SK-N-SH treated with all-trans-retinoic acid at 6 μM for 48 hours (cell line): Measurements from ENCODE around the gene PLEKHA1.

Source experiments
- ATAC-seq: fragments of 200-7000 bp; cut with Tn5 transposase; 3 replicates; pipeline ENCODE4 v1.9.1; 2020; ENCODE audit warnings: mild to moderate bottlenecking, moderate library complexity
- BACH2 ChIP-seq: fragments of 250-450 bp; sonication (Bioruptor Pico); IDR thresholded peaks from 2 replicates; pipeline ENCODE4 v1.9.0; 2021; ENCODE audit warnings: mild to moderate bottlenecking, borderline replicate concordance
- OSR1 ChIP-seq: fragments of 250-450 bp; sonication (Bioruptor Pico); IDR thresholded peaks from 2 replicates; pipeline ENCODE4 v1.8.0; 2022; ENCODE audit warnings: moderate library complexity, mild to moderate bottlenecking, inconsistent platforms
- PPARA ChIP-seq: fragments of 250-450 bp; sonication (Bioruptor Pico); IDR thresholded peaks from 2 replicates; pipeline ENCODE4 v1.5.0; 2020; ENCODE audit warnings: mild to moderate bottlenecking, borderline replicate concordance
- RARB ChIP-seq: fragments of 250-450 bp; sonication (Bioruptor Pico); IDR thresholded peaks from 2 replicates; pipeline ENCODE4 v1.8.0; 2021; ENCODE audit warnings: mild to moderate bottlenecking, moderate library complexity
- SNAI2 ChIP-seq: fragments of 250-450 bp; sonication (Bioruptor Pico); IDR thresholded peaks from 2 replicates; pipeline ENCODE4 v1.5.0; 2020; ENCODE audit warnings: mild to moderate bottlenecking, moderate library complexity
- TCF4 ChIP-seq: fragments of 250-450 bp; sonication (Bioruptor Pico); IDR thresholded peaks from 2 replicates; pipeline ENCODE4 v1.8.0; 2021; ENCODE audit warnings: mild to moderate bottlenecking, moderate library complexity, borderline replicate concordance
- ZFP30 ChIP-seq: fragments of 450-650 bp; formaldehyde crosslinking; IDR thresholded peaks from 2 replicates; pipeline ENCODE4 v1.5.0; 2022; ENCODE audit warnings: mild to moderate bottlenecking, moderate library complexity
- ZNF8 ChIP-seq: fragments of 450-650 bp; formaldehyde crosslinking; IDR thresholded peaks from 2 replicates; pipeline ENCODE4 v1.5.0; 2020; ENCODE audit warnings: mild to moderate bottlenecking, moderate library complexity
- TF ChIP-seq, protein P1 (sequence below): fragments of 250-450 bp; sonication (Bioruptor Pico); IDR thresholded peaks from 2 replicates; pipeline ENCODE4 v1.5.0; 2020; ENCODE audit warnings: mild to moderate bottlenecking, moderate library complexity
- TF ChIP-seq, protein P2 (sequence below): fragments of 250-450 bp; sonication (Bioruptor Pico); IDR thresholded peaks from 2 replicates; pipeline ENCODE4 v1.8.0; 2021; ENCODE audit warnings: low read depth, mild to moderate bottlenecking, moderate library complexity, borderline replicate concordance

Gene PLEKHA1

DNA sequence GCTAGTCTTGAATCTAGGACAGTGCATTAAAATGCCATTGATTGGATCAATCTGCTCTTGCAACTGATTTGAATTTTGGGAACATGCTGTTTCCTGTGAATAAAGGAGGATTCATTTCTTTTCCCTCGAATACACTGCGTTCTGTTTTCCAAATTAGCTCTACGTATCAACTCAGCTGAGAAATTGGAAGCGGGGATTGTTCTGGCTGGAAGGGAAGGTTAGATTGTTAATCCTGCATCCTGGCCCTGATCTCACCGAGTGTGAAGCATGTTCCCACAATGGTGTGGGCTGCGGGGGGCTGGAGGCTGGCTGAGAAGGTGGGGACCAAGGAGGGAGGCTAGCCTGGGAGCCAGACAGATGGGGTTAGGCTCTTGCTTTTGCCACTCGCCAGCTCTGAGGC, 104.5 kb downstream of the PLEKHA1 start:
- no peak for ATAC-seq
- TF ChIP-seq, protein P1, sequence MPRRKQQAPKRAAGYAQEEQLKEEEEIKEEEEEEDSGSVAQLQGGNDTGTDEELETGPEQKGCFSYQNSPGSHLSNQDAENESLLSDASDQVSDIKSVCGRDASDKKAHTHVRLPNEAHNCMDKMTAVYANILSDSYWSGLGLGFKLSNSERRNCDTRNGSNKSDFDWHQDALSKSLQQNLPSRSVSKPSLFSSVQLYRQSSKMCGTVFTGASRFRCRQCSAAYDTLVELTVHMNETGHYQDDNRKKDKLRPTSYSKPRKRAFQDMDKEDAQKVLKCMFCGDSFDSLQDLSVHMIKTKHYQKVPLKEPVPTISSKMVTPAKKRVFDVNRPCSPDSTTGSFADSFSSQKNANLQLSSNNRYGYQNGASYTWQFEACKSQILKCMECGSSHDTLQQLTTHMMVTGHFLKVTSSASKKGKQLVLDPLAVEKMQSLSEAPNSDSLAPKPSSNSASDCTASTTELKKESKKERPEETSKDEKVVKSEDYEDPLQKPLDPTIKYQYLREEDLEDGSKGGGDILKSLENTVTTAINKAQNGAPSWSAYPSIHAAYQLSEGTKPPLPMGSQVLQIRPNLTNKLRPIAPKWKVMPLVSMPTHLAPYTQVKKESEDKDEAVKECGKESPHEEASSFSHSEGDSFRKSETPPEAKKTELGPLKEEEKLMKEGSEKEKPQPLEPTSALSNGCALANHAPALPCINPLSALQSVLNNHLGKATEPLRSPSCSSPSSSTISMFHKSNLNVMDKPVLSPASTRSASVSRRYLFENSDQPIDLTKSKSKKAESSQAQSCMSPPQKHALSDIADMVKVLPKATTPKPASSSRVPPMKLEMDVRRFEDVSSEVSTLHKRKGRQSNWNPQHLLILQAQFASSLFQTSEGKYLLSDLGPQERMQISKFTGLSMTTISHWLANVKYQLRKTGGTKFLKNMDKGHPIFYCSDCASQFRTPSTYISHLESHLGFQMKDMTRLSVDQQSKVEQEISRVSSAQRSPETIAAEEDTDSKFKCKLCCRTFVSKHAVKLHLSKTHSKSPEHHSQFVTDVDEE (CRISPR knock-in tag): no peak
- TF ChIP-seq BACH2 (CRISPR knock-in tag): no peak

DNA sequence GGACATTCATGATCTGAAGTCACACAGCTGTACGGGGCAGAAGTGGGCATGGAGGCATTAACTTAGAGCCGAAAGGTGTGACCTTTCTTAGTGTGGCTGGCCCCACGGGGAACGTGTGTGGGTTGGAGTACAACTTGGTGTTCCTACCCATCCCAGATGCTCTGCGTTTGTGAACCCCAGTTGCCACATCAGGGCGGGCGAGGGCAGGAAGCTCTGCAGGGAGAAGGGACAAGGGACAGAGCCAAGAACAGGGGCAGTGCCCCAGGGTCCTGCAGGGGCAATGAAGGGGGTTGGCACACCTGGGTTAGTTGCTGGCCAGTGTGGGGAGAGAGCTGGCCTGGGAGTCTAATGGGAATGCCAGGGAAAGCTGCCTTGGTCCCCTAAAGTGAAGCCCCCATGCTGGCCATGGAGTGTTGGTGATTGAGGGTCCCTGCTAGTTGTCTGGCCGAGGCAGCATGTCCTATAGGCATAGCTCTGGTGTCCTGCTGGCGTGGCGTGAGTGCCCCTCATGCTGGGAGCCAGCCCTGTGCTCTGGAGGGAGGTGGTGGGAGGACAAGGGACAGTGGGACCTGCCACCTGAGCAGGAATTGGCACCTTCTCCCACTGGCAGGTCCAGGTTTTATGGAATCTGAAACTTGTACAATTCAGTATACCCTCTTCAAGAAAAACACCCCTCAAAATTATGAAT, 105.8 kb downstream of the PLEKHA1 start:
- TF ChIP-seq ZFP30 (CRISPR knock-in tag): no peak
- ATAC-seq: no peak

DNA sequence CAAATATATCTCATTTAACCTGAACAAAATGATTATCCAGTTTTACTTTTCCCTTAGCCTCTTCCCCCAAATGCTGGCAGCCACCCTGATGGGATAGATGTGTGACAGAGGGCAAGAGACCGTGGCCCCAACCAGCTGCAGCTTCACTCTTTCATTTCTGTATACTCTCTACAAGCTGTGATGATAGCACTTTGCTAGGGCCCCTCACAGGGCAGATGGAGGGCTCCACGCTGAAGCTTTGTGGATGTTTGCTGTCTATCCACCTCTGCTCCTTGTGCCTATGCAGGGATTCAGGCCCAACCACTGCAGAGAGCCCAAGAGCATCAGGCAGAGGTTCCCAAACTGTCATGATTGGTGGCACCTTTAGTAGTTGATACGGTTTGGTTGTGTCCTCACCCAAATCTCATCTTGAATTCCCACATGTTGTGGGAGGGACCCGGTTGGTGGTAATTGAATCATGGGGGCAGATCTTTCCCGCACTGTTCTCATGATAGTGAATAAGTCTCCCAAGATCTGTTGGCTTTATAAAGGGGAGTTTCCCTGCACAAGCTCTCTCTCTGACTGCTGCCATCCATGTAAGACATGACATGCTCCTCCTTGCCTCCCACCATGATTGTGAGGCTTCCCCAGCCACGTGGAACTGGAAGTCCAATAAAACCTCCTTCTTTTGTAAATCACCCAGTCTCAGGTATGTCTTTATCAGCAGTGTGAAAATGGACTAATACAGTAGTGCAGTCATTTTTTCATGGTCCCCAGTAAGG, 107.0 kb downstream of the PLEKHA1 start:
- TF ChIP-seq OSR1 (CRISPR knock-in tag) (no peak), ZNF8 (CRISPR knock-in tag) (no peak), BACH2 (CRISPR knock-in tag) (no peak), RARB (CRISPR knock-in tag) (no peak), SNAI2 (CRISPR knock-in tag) (no peak), TCF4 (CRISPR knock-in tag) (no peak), PPARA (CRISPR knock-in tag) (no peak)
- TF ChIP-seq, protein P2, sequence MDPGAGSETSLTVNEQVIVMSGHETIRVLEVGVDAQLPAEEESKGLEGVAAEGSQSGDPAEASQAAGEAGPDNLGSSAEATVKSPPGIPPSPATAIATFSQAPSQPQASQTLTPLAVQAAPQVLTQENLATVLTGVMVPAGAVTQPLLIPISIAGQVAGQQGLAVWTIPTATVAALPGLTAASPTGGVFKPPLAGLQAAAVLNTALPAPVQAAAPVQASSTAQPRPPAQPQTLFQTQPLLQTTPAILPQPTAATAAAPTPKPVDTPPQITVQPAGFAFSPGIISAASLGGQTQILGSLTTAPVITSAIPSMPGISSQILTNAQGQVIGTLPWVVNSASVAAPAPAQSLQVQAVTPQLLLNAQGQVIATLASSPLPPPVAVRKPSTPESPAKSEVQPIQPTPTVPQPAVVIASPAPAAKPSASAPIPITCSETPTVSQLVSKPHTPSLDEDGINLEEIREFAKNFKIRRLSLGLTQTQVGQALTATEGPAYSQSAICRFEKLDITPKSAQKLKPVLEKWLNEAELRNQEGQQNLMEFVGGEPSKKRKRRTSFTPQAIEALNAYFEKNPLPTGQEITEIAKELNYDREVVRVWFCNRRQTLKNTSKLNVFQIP: no peak
- no peak for ATAC-seq
